A549 (cell line): ENCODE data around the gene CELF4.

Experiments
- CHD2 ChIP-seq: fragments of 150-350 bp; IDR thresholded peaks from 2 replicates; pipeline ENCODE4 v1.6.1; 2014; ENCODE audit warnings: low read length; ENCODE audit not compliant: partially characterized antibody
- CHD4 ChIP-seq: fragments of 200-600 bp; sonication (generic); IDR thresholded peaks from 2 replicates; pipeline ENCODE4 v1.6.1; 2016; ENCODE audit warnings: antibody characterized with exemption, mild to moderate bottlenecking, borderline replicate concordance
- EHF ChIP-seq: fragments of 250-450 bp; sonication (Bioruptor Pico); IDR thresholded peaks from 2 replicates; pipeline ENCODE4 v1.5.0; 2020; ENCODE audit warnings: mild to moderate bottlenecking
- FOXS1 ChIP-seq: fragments of 250-450 bp; sonication (Bioruptor Pico); IDR thresholded peaks from 2 replicates; pipeline ENCODE4 v1.5.0; 2020; ENCODE audit warnings: mild to moderate bottlenecking, moderate library complexity
- HOXA7 ChIP-seq: fragments of 250-450 bp; sonication (Bioruptor Pico); IDR thresholded peaks from 2 replicates; pipeline ENCODE4 v1.5.0; 2020; ENCODE audit warnings: mild to moderate bottlenecking, moderate library complexity
- POLR2A ChIP-seq: IDR thresholded peaks from 2 replicates; pipeline ENCODE4 v1.6.1; 2012; ENCODE audit warnings: mild to moderate bottlenecking, low read length
- SMC3 ChIP-seq: fragments of >200 bp; sonication (Bioruptor Twin); formaldehyde crosslinking; IDR thresholded peaks from 3 replicates; pipeline ENCODE4 v1.6.1; 2018; ENCODE audit warnings: inconsistent platforms
- SREBF2 ChIP-seq: fragments of 450-650 bp; IDR thresholded peaks from 2 replicates; pipeline ENCODE4 v1.6.1; 2014; ENCODE audit warnings: mild to moderate bottlenecking, moderate library complexity
- TF ChIP-seq, protein P1 (sequence below): fragments of >200 bp; sonication (Bioruptor Twin); formaldehyde crosslinking; IDR thresholded peaks from 3 replicates; pipeline ENCODE4 v1.5.1; 2016
- TF ChIP-seq, protein P2 (sequence below): IDR thresholded peaks from 2 replicates; pipeline ENCODE4 v1.6.1; 2012
- TF ChIP-seq, protein P3 (sequence below): fragments of 200-600 bp; sonication (generic); IDR thresholded peaks from 2 replicates; pipeline ENCODE4 v1.6.1; 2016; ENCODE audit warnings: antibody characterized with exemption, mild to moderate bottlenecking, moderate library complexity

DNA sequence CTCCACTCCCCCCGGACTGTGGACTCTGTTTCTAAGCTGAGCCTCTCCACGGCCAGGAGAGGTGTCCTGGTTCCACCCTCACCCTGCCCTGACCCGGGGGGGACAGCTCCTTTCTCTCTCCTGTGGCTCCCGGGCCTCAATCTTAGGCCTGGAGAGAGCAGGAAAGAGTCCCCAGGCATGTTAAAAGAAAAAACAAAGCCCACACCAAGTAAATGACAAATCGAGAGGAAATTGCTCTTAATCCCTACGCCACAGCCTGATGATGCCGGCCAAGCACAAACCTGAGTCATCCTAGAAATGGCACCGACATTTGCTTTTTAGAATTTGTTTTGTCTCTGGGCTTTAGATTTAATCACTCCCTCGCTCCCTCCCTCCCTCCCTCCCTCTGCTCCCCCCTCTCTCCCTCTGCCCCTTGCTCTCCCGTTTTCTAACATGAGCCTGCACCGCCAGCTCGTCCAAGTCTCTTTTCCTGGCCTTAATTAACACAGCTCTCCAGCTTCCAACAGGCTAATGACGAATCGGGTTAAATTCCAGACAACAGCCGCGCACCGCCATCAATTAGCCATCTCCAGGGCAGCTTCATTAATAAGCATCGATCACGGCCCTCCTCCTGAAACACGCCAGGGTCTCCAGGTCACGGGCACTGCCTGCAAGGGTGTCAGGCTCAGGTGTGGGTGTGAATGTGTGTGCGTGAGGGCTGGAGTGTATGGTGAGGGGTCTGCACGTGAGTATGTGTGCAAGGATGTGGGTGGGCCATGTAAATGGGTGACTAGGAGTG is 230.8 kb downstream of the CELF4 start:
- TF ChIP-seq CHD4 (no peak), SREBF2 (no peak), HOXA7 (CRISPR knock-in tag) (no peak), CHD2 (no peak), POLR2A (no peak), FOXS1 (CRISPR knock-in tag) (no peak), SMC3 (no peak), EHF (CRISPR knock-in tag) (no peak)
- TF ChIP-seq, protein P1, sequence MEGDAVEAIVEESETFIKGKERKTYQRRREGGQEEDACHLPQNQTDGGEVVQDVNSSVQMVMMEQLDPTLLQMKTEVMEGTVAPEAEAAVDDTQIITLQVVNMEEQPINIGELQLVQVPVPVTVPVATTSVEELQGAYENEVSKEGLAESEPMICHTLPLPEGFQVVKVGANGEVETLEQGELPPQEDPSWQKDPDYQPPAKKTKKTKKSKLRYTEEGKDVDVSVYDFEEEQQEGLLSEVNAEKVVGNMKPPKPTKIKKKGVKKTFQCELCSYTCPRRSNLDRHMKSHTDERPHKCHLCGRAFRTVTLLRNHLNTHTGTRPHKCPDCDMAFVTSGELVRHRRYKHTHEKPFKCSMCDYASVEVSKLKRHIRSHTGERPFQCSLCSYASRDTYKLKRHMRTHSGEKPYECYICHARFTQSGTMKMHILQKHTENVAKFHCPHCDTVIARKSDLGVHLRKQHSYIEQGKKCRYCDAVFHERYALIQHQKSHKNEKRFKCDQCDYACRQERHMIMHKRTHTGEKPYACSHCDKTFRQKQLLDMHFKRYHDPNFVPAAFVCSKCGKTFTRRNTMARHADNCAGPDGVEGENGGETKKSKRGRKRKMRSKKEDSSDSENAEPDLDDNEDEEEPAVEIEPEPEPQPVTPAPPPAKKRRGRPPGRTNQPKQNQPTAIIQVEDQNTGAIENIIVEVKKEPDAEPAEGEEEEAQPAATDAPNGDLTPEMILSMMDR, result no peak
- TF ChIP-seq, protein P2, sequence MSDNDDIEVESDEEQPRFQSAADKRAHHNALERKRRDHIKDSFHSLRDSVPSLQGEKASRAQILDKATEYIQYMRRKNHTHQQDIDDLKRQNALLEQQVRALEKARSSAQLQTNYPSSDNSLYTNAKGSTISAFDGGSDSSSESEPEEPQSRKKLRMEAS, result no peak
- TF ChIP-seq, protein P3, sequence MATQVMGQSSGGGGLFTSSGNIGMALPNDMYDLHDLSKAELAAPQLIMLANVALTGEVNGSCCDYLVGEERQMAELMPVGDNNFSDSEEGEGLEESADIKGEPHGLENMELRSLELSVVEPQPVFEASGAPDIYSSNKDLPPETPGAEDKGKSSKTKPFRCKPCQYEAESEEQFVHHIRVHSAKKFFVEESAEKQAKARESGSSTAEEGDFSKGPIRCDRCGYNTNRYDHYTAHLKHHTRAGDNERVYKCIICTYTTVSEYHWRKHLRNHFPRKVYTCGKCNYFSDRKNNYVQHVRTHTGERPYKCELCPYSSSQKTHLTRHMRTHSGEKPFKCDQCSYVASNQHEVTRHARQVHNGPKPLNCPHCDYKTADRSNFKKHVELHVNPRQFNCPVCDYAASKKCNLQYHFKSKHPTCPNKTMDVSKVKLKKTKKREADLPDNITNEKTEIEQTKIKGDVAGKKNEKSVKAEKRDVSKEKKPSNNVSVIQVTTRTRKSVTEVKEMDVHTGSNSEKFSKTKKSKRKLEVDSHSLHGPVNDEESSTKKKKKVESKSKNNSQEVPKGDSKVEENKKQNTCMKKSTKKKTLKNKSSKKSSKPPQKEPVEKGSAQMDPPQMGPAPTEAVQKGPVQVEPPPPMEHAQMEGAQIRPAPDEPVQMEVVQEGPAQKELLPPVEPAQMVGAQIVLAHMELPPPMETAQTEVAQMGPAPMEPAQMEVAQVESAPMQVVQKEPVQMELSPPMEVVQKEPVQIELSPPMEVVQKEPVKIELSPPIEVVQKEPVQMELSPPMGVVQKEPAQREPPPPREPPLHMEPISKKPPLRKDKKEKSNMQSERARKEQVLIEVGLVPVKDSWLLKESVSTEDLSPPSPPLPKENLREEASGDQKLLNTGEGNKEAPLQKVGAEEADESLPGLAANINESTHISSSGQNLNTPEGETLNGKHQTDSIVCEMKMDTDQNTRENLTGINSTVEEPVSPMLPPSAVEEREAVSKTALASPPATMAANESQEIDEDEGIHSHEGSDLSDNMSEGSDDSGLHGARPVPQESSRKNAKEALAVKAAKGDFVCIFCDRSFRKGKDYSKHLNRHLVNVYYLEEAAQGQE, result no peak
